GM18517 (cell line): Measurements from ENCODE around the gene LRP5.

Experiments used
- ATAC-seq: cut with Tn5 transposase; IDR thresholded peaks from one replicate; pipeline ENCODE4 v1.9.1; 2021; ENCODE audit warnings: mild to moderate bottlenecking, moderate library complexity; ENCODE audit not compliant: unreplicated experiment

The LRP5 gene

DNA sequence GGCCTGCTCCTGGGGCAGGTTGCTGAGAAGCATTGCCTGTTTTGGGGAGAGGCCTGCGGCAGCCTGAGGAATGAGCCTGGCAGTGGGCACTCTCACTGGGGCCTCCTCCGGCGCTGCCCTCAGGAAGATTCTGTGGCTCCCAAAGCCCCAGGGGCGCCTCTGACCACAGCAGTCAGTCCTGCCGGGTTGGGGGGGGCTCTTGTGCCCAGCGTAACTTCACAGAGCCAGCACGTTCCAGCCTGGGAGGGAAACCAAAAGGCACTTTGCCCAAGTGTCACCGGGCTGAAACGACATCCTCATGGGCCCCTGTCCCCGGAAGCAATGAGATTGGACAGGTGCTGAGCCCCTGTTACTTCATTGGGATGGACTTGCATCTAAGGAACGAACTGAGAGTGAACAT lies 4.3 kb upstream of the LRP5 start:
- ATAC-seq = no peak

DNA sequence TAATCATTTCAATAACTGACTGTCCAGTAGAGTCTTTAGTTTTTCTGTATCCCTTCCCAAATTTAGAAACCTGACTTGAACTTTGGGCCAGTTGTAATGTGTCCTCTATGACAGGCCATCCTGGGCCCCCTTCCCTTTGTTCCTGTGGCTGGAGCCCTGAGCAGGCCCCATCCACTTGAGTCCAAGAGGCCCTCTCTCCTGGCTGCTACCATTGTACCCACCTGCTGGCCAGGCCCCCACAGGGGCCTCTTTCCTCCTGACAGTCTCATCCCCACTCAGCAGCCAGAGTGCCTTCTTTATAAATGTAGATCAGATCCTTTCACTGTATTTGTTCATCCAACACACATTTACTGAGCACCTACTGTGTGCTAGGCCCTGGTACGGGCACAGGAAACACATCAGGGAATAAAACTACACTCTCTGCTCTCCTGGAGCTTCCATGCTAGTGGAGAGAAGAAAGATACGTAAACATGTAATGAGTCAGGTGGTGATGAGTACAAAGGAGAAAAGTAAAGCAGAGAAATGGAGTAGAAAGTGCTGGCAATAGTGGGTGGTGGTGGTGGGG lies 2.7 kb upstream of the LRP5 start:
- no peak for ATAC-seq

DNA sequence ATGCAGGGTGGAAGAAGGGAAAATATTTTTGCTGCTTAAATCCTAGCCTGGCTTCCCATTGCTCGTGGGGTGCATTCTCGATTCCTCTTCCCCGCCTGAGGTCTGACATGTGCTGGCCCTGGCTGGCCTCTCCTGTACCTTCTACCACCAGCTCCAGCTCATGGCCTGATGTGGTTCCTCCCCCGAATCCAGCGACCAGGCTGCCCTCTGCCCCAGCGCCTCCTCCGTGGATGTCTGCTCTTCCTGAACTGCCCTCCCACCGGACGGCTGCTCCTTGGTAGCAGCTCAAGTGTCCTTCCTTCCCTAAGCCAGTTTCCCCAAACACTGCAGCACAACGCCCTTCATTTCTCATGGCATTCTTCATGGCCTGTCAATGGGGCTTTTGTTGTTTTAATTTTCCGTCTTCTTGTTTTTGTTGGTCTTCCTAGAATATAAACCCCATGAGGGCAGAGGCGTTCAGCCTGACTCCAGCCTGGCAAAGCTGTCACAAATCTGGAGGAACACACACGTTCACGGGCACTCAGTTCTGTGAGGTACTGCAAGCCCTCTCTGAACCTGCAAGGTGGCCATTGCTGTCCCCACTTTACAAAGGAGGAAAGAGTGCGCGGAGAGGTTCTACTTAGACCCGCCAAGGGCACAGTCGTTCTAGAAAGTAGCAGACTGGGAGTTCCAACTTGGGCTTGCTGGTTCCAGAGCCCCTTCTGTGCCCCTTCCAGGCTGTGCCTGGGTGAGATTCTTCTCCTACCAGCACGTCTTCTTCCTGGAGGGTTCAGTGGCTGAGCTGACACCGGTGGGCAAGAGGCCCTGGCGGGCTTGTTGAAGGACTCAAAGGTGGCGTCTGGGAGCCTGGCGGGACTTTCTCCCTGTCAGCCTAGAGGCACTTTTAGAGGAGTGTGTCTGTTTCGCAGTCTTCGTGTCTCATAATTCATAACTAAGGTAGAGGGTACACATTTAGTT lies 953 bp upstream of the LRP5 start:
- ATAC-seq = no peak

DNA sequence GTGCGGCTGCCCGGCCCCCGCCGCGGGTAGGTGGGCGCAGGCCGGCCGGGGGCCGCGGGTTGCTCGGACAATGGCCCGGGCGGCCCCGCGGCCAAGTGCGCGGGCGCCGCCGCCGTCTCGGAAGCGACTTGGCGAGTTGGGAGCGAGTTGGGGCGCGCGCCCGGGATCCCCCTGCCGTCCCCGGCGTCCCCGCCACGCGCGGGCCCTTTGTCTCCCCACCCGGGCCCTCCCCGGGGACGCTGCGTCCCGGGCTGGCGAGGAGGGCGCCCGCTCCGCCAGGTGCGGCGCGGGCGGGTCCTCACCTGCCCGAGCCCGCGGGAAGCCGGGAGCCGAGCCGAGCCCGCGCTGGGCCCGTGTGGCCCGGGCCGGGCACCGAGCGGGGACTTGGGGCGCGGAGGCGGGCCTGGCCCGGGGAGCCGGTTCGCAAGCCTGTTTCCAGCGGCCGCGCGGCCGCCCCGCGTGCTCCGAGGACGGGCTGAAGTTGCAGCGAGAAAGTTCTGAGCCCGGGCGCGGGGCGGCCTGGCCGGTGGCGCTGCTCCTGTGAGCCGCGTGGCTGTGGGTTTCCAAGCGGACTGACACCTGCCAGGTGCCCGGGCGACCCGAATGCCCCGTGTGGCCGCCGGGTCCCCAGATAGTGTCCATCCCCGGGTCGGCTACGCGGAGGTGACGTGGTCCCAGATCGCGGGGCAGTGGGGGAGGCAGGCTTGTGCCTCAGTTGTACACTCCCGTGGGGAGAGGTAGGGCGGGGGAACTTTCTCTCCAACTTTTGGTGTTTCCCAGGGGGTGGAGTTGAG lies 586 bp downstream of the LRP5 start:
- ATAC-seq = no peak

DNA sequence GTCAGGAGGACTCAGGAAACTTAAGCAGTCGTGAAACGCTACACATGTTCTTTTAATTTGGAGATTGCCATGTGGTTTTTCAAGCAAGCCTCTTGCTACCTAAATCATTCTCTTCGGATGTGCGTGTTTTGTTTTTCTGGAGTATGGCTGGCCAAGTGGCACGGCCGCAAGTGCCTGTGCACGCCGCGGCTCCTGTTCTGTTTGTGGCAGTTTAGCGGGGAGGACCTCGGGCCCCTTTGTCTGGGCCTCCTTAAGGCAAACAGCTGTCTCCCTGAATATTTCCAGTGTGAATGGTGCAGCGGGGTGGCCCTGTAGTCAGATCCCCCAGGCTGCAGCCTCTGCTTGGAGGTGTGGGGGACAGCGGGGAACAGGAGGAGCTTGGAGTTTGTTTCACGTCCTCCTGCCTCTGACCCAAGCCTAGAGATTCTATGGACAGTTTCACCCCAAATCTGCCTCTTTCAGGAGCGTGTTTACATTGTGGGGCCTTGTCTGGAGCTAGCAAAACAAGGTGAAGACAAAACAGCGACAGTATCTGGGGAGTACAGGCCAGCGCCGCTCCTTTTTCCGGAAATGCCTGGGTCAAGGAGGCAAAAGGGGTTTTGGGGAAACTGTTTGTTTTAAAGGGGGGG lies 1.3 kb downstream of the LRP5 start:
- no peak for ATAC-seq

DNA sequence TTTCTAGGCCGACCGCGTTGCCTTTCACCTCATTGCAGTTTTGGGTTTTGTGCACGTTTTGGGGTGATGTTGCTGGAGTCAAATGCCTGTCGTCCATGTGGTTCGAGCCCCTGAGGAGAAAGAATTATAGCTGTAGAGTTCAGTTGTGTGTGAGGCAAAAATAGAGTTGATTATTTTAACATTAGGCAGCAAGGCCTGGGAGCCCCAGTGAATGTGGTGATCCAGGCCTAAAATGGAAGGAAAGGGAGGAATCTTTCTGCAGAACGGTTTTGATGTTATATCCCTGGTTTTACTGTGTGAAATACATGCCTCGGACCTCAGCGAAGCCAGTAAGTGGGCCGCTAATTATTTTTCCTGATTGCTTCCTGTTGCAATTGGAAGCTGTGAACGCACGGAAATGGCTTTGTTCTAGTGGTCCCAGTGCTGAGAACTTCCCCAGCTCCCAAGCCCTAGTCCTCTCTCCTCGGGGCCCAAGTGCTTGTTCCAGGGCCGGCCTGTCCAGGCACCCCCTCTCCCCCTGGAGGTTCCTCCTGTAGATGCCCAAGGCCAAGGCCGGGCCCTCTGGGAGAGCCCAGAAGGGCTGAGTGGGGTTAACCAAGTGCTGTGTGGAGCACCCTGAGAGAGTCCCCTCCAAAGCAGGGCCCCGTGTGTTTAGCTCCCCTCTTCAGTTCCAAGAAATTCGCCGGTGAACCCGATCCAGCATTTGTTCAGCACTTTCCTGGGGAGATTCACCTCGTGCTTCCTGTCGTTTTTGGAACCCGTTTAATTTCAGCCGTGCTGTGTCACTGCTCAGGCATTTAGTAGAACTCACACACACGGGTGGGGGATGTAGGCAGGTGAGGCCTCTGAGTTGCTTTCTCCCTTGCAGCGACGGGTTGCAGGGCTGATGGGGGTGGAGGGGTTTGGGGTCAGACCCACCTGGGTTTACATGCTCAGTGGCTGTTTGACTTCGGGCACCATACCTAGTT lies 2.1 kb downstream of the LRP5 start:
- no peak for ATAC-seq

DNA sequence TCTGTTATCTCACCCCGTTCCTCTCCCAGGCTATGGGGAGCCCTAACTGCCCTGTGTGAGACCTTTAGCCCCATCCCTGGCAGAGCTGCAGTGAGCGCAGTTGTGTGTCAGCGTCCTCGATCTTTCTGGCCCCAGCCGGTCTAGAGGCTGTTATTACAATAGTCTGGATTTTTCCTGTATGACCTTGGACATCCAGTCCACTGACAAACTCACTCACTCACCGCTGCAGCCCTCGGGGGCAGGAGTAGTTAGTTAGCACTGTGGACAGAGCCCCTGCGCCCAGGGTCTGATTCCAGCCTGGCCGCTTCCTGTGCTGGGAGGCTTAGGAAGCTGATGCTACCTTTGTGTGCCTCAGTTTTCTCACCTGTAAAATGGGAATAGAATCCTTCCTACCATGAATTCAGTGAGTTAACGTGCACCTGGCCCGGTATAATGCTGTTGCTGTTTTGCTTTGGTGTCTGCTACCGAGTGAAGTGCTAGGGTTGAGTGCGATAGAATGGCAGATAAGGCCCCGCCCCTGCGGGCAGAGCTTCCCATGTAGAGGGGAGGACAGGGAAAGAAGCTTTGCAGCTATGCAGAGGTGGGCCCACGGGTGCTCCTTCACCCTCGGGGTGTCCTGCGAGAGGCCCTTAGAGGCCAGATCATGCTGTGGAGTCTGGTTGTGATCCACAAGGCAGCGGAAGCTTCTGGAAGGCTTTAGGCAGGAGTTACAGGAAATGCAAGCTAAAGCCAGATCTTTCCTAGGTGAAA lies 3.0 kb downstream of the LRP5 start:
- ATAC-seq = no peak

DNA sequence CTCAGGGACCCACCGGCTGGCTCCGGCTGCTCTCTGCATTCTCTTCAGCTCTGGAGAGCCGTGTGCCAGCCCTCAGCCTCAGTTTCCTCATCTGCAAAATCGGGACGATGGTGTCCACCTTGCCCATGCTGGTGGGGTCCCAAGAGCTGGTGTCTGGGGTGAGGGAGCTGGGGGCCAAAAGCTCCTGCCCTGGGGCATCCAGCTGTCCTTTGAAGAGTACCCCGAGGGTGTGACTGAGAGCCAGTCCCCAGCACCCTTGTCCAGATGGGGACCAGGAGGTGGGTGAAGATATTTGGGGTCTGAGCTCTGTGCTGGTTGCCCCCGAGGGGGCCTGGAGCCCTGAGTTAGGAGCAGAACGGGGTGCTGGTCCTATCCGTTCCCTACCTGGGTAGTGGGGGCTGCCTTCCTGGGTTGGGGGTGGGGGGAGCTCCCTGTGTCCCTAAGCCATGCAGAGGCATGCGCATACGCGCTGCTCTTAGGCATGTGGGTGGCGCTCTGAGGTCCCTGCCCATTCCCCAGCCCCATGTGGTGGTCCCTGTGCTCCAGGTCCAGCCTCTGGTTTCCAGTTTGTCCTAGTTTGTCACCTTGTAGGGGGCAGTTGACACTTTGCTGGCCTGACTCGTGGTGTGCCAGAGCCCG lies 4.9 kb downstream of the LRP5 start:
- ATAC-seq = no peak

DNA sequence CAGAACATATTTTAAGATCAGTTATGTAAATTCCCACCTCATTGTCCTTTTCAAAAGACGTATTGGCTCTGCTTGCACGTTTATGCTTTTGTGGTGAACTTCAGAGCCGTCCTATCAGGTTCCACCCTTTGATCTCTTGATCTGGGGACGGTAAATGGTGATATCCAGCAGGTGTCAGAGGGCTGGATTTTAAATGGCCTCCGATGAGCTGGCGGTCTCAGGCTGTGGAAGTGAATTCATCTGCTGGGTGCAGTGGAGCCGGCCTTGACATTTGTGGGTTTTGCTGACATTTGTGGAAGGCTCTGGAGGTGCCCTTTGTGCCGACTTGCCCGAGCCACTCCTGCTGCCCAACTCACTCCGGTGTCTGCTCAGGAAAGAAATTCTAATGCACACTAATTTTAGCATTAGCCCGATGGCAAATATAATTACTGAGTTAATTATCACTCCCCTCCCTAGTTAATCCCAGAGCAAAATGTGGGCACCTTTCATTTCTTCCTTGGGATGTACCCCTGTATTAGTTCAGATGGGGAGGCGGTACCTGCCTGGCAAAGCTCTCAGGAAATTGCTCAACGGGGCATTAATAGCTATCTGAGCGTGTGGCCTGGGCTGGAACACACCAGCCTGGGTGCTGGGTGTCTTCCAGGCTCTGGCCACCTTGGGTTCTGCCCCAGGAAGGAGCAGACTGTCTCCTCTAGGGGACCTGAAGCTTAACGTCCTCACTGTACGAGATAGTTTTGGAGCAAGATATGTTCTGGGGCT lies 9.1 kb downstream of the LRP5 start:
- no peak for ATAC-seq

DNA sequence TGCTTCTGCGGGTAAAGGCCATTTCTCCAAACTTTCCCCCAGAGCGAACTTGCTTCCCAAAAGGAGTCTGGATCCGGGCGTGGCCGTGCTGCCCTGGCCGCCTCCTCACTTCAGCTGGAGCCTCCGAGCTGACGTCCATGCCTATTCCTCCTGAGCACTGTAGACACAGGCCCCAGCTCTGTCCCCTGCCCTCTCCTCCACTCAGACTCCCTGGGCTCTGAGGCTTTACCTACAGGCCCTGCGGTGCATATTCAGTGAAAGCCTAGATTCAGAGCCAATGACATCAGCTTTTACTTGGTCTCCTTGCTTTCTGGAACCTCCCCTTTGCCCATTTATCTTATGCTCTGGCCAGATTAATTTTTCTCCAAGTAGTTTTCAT lies 9.7 kb downstream of the LRP5 start:
- ATAC-seq = no peak

DNA sequence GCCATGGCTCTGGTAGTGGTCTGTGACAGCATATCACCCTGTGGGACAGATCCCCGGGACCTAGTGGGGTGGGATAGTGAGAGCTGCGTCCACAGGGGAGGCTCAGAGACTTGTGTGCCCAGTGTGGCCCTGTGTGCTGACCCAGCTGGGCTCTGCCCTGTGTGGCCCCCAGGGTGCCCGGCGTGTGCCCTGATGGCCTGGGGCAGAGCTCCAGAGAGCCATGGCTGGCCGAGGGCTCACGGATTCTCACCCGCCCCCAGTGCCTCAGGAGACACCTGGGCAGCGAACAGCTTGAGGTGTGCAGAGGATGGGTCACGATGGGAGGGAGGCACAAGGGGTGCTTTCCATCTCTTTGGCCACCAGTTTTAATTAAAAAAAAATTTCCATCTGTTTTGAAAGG lies 11.8 kb downstream of the LRP5 start:
- ATAC-seq = no peak

DNA sequence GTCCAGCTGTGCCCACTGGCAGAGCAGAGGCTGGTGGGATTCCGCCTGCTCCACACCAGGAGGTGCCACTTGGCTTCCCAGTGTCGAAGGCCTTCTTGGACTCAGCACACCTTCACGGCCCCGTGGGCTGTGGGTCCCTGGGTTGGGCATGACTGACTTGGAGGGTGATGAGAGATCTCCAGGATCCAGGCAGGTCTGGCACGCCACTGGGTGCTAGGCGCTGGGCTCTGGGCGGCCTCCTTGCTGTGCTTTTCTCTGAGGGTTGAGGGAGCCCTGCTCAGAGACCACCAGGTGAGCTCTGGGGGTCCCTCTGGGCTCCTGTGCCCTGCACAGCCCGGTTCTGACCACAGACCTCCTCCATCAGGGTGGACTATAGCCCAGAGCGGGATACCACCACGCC lies 12.3 kb downstream of the LRP5 start:
- no peak for ATAC-seq

DNA sequence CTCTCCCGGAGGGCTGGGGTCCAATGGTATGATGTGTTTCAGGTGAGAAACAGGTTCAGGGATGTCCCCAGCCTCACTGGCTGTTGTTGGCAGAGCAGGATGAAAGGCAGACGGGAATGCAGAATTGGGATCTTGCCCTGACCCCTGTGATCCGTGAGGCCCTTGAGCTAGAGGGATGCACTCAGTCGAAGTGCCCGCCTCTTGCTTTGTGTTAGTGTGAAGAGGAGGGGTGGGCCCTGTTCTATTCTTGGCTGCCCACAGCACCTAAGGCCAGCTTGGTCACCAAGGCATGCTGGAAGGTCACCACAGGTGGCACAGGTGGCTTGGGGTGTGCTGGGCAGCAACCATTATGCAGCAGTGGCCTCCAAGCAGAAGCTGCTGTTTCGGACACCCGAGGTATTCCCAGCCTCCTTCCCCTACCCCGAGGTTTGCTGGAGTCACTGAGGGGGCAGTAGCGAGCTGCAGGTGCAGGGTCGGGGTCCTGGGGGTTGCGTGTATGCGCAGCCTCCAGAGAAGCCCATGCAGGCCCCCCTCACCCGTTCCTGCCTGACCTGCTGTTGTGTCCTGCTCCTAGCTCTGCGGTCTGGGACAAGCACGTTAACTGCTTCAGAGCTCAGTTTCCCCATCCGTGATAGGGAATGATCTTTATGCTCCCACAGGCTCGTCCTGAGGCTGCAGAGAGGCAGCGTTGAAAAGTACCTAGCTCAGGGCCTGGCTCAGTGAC lies 13.0 kb downstream of the LRP5 start:
- ATAC-seq = no peak

DNA sequence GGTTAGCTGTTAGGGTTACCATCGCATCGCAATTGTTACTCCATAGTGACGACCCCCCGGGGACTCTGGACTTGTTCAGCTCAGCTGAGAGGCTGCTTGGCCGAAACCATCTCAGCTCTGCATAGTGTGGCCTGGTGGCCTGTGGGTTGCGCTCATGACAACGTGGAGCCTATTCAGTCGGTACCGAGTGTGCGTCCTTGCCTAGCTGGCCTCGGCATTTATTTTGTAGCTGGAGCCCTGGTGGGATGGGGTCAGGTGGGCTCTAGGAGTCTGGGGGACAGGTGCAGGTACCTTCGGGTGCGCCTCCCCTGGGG lies 13.5 kb downstream of the LRP5 start:
- ATAC-seq = no peak

DNA sequence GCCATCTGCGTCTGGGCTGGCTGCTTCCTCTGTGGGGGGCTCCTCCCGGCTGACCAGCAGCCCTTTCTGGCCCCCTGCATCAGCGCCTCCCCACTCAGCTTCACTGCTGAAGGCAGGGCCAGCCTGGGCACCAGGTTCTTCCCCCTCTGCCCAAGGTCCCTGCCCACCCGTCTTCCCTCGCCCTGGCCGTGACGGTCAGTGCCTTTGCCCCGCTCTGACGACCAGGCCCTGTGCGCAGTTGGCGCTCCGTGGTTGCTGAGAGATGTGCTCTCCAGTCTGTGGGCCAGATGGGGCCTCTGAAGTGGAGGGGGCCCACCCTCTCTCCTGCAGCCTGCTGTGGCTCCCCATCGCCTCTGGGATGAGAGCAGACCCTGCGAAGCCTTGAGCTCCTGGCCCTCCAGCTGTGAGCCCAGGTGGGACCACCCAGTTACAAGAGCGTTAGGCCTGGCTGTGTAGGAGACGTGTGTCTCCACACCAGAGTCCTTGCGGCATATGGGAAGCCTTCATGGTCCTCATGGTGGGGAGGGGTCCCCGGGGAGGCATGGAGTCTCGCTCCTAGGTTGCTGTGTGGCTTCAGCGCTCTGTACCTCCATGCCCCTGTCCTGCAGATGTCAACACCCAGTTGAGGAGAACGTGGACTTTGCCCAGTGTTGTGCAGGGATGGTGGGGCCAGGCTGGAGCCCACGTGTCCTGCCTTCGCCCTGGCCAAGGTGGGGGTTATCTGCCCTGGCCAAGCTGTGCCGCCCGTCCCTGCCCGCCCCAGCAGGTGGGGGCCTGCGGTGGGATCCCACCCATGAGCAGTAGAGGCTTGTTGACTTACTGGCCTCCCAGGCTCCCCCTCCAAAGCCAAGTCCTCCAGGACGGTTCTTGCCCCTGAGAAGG lies 14.2 kb downstream of the LRP5 start:
- no peak for ATAC-seq

DNA sequence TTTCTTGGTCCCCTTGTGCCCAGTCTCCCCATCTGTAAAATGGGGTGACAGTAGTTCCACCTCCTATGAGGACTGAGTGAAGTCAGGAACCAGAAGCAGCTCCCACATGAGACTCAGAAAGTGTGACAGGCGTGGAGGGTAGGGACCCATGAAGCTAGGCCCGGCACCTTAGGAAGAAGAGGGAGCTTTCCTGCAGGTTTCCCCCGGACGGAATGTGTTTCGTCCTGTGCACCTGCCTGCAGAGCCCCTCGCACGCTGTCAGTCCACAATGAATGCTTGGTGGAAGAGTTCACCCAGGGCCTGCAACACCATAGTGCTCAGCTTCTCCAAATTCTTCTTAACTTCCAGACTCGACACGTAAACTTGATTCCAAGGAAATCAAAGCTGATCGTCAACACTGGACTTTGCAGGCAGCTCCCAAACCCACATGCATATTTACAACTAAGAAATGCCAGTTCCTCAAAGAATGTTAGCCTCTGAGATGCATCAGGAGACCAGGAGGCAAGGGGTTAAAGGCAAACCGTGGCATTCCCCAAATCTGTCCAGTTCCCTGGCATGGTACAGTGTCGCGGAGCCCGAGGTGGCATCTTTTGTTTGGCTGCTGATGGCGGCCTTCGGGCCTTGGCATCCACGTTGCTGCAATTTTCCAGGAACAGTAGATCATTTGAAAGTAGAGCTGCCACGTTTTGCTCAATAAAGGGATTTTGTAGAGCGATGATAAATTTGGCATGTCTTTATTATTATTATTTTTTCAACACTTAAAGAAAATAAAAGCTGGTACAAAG lies 15.4 kb downstream of the LRP5 start:
- no peak for ATAC-seq
